AG04449 (cell line): ENCODE results near the gene RANBP3.
"Not testable (repeated sequence)": the region's sequence is repeated elsewhere in the genome, so short reads cannot be mapped to it uniquely, and the experiment has no call there.

Experiments used
- CTCF ChIA-PET: fragments of 350-600 bp; formaldehyde crosslinking; extraction: SDS; loops from one replicate; lab custom pipeline; 2021; ENCODE audit warnings: antibody characterized with exemption; lab: Yijun Ruan, JAX
- POLR2A ChIA-PET: fragments of 400-600, 350-600 bp; formaldehyde crosslinking; extraction: SDS; loops from one replicate; lab custom pipeline; 2020; ENCODE audit warnings: antibody characterized with exemption, inconsistent platforms; lab: Yijun Ruan, JAX
- DNase-seq: peaks from one replicate; pipeline ENCODE4 v3.0.0-alpha.2; 2010; ENCODE audit warnings: low read depth, low spot score
- H3K4me3 ChIP-seq: 2 replicates; pipeline ENCODE4 v1.5.1; 2011; ENCODE audit warnings: low read depth, mild to moderate bottlenecking, control low read depth, low read length
- CTCF ChIP-seq: IDR thresholded peaks from one replicate; pipeline ENCODE4 v1.5.1; 2011; ENCODE audit warnings: mild to moderate bottlenecking, moderate library complexity, low read length, control low read depth, inconsistent platforms; ENCODE audit not compliant: insufficient read depth; ENCODE audit errors: missing control alignments

RANBP3 gene

DNA sequence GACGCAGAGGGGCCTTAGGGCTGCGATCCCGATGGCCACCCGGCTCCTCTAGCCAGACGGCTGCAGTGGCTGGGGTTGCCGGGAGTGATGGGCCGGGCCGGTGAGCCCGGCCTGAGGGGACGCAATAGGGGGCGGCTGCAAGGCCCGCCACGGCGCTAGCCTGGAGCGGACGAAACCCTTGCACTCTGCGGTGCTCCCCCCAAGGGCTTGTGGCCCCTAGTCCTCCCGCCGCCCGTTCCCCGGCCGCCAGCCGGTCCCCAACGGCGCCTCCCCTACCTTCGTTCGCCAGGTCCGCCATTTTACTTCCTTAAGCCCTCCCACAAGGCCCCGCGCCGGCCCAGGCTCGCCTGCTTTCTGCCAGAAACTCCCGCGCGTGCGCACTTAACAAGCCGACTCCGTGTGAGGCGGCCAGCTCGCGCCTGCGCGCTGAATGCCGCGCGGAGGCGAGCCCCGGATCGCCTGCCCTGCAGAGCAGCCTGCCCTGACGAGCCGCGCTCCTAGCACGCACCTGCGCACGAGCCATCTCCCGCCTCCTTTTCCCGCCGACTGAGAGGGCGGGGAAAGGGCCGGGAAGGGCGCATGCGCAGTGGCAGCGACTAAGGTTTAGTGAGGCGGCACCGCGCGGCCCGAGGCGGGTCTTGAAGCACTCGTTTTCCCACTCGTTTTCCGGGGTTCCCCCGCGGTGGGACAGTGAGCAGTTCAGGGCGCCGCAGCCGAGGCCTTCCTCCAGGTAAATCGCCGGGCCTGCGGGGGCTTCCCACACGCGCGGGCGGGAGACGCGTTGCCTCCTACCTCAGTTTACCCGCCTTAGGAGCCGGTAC is at the start of gene RANBP3:
Gene RANBP3, minus strand, starts transcription at position 356 of the 821 bp plus-strand sequence. Its CDS starts 58 bp downstream, at position 298.
- DNase-seq = peak; percentile 91
- CTCF ChIA-PET = interaction anchor here (1.4 to 8.3 kb wide), 6 partner anchors 8 to 174 kb away, joined by 4 to 91 read pairs (median 20); partner anchors contain the start of gene NRTN
- no peak for TF ChIP-seq CTCF
- H3K4me3 ChIP-seq = peak within 1 kb of the TSS; percentile 93
- POLR2A ChIA-PET = interaction anchor here (1.0 kb wide), 2 partner anchors 10 to 11 kb away, joined by 3 to 4 read pairs; no protein-coding TSS in a partner anchor

- no peak for DNase-seq
- no peak overlapping the region for H3K4me3 ChIP-seq
- no peak for TF ChIP-seq CTCF
- ChIA-PET CTCF (interaction anchor here (0.7 to 3.7 kb wide), 7 partner anchors 8 to 223 kb away, joined by 3 to 15 read pairs (median 4); no protein-coding TSS in a partner anchor), POLR2A (no interaction called here)
These were observed 48.7 kb upstream of the RANBP3 start for GRCh38 chr19:6026390-6027227.

GRCh38 chr19:6024756-6025155 is 46.8 kb upstream of the RANBP3 start:
- POLR2A ChIA-PET, DNase-seq, H3K4me3 ChIP-seq: not testable (repeated sequence)
- CTCF ChIA-PET = interaction anchor here (2.4 kb wide), 1 partner anchor 24 kb away, joined by 9 read pairs; no protein-coding TSS in a partner anchor

DNA sequence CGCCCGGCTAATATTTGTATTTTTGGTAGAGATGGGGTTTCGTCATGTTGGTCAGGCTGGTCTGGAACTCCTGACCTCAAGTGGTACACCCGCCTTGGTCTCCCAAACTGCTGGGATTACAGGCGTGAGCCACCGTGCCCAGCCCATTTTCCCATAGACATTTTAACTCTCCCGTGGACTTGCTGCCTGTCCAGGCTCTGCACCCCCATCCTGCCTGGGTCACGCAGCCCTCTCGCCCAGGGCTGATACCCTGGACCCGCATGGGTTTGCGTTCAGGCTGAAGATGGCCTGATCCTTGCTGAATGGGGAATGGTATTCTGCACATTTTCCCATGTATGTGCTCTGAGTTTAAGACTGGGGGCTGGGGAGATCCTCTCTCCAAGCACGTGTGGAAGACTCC is 46.0 kb upstream of the RANBP3 start:
- POLR2A ChIA-PET = no interaction called here
- no peak overlapping the region for H3K4me3 ChIP-seq
- TF ChIP-seq CTCF = no peak
- DNase-seq = no peak
- CTCF ChIA-PET = interaction anchor here (1.3 to 4.1 kb wide), 9 partner anchors 11 to 230 kb away, joined by 4 to 122 read pairs (median 20); partner anchors contain the start of genes NRTN and VMAC

GRCh38 chr19:6023085-6023682 is 45.2 kb upstream of the RANBP3 start:
- ChIA-PET POLR2A (interaction anchor here (0.6 kb wide), 1 partner anchor 289 kb away, joined by 3 read pairs; no protein-coding TSS in a partner anchor), CTCF (interaction anchor here (0.5 to 4.1 kb wide), 43 partner anchors 8 to 310 kb away, joined by 3 to 122 read pairs (median 4); partner anchors contain the start of genes NRTN, RANBP3 and VMAC)
- TF ChIP-seq CTCF = no peak
- no peak overlapping the region; the same call in 1 of the 2 replicates for H3K4me3 ChIP-seq
- no peak for DNase-seq

DNA sequence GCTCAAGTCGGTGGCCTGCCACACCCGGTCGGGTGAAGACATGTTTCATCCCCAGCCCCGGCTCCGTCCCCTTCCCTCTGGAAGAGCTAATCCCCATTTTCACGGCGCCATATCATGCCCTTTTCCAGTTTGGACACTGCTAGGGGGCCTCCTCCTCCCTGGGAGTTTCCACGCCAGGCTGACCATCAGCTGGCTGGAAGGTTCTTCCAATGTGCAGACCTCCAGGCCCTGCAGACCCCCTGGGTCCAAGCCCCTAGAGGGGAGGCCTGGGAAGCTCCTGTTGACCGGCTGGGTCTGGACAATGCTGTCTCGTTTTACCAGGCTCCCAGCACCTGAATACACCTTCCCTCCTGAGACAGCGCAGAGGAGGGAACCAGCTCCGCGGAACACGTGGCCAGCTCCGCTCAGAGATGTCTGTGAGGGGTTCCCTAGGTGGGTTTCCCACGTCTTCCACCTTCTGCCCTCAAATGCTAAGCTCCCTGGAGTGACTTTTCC is 44.7 kb upstream of the RANBP3 start:
- ChIA-PET CTCF (interaction anchor here (0.5 to 4.1 kb wide), 49 partner anchors 9 to 310 kb away, joined by 3 to 122 read pairs (median 4); partner anchors contain the start of genes NRTN, RANBP3 and VMAC), POLR2A (interaction anchor here (0.6 kb wide), 1 partner anchor 290 kb away, joined by 3 read pairs; no protein-coding TSS in a partner anchor)
- no peak for TF ChIP-seq CTCF
- DNase-seq = no peak
- no peak overlapping the region for H3K4me3 ChIP-seq
